Heart left ventricle (tissue), 13 donors: ENCODE data around the gene ASIC3.

ENCODE experiments used
- CTCF ChIP-seq, 12 donors: fragments of 200-600 bp; sonication (generic) in 4 of 12; IDR thresholded peaks; one replicate each; pipeline versions ENCODE4 v1.5.0 to v1.8.0; 2018 to 2022; ENCODE audit warnings: antibody characterized with exemption in 12 of 12, mild to moderate bottlenecking in 5 of 12
- POLR2A ChIP-seq, 2 donors: fragments of 450-650 bp; IDR thresholded peaks; one replicate each; pipeline ENCODE4 v1.6.1; 2017; ENCODE audit warnings: antibody characterized with exemption in 2 of 2, mild to moderate bottlenecking in 2 of 2, moderate library complexity in 2 of 2
- donor health status: ischemic (EF 13 %, LVEDD 7.1; RV severe dilation, severe dysfunction).
- donor health status: DM: no; HTN: yes; CAD: no.
- donor health status: DM: no; HTN: no; CAD: no.
- donor health status: ischemic (EF 25% LVEDD 6.9; RV normal size, moderate dysfunction).
- donor health status: ischemic (EF 25% LVEDD 5.7; RV mildly dilated, moderate dysfunction).
- donor health status: ischemic (EF 35%, LVEDD 5.7; RV mildly dilated, moderate dysfunction).
- donor health status: nonischemic (EF 11% LVEDD 7.7; RV severe dilation, severe dysfunction).
- donor health status: DM: yes; HTN: yes; CAD: no.
- donor health status: PGD.
- donor health status: ischemic (EF 29% LVEDD 5.4; RV normal size, mild dysfunction).
- donor health status: nonischemic (EF 23%, LVEDD 6.1; RV moderate dilation, normal function).

GRCh38 chr7:151095828-151096475, 47.6 kb downstream of the ASIC3 start:
- TF ChIP-seq CTCF (IDR thresholded peaks at IDR 0.05) (no peak), POLR2A (IDR thresholded peaks at IDR 0.05) (no peak)
